ENCODE data around the gene OLFML3. TPM values are rescaled to one million over a fixed set of nuclear protein-coding genes. Genes with fewer than 3 reads are reported as not detected.

The OLFML3 gene
- total and polyA plus RNA-seq, 2 donors (not counting 1 experiment from before 2014, with no cell fraction given), result 0.32 TPM; not detected in 1

DNA sequence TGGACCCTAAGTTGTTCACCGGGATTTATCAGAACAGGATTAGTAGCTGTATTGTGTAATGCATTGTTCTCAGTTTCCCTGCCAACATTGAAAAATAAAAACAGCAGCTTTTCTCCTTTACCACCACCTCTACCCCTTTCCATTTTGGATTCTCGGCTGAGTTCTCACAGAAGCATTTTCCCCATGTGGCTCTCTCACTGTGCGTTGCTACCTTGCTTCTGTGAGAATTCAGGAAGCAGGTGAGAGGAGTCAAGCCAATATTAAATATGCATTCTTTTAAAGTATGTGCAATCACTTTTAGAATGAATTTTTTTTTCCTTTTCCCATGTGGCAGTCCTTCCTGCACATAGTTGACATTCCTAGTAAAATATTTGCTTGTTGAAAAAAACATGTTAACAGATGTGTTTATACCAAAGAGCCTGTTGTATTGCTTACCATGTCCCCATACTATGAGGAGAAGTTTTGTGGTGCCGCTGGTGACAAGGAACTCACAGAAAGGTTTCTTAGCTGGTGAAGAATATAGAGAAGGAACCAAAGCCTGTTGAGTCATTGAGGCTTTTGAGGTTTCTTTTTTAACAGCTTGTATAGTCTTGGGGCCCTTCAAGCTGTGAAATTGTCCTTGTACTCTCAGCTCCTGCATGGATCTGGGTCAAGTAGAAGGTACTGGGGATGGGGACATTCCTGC lies 3.9 kb upstream of the OLFML3 start:
- H2AFZ ChIP-seq (ENCODE audit: insufficient read depth, low read depth, low read length, poor library complexity, severe bottlenecking), result no peak overlapping the region
- H3K4me1 ChIP-seq (ENCODE audit: control insufficient read depth in 2 of 2, insufficient read depth in 2 of 2, low read length in 2 of 2), result no peaks in the 10 kb centered on the region
- no CpG with 5 or more reads among the region's 4 CpGs for WGBS (ENCODE audit: insufficient coverage)
- intact Hi-C loops (cut with micrococcal nuclease), result no loop called here
- H3K9me3 Mint-ChIP-seq (ENCODE audit: insufficient read depth), result no peaks in the 10 kb centered on the region
- H3K27ac ChIP-seq (ENCODE audit: low read length in 2 of 2), result no peak overlapping the region
- no peak for TF ChIP-seq EZH2 (IDR thresholded peaks at IDR 0.05; ENCODE audit: borderline replicate concordance, insufficient read depth, low read depth, low read length, poor library complexity, severe bottlenecking)
- TF ChIP-seq, protein P1, sequence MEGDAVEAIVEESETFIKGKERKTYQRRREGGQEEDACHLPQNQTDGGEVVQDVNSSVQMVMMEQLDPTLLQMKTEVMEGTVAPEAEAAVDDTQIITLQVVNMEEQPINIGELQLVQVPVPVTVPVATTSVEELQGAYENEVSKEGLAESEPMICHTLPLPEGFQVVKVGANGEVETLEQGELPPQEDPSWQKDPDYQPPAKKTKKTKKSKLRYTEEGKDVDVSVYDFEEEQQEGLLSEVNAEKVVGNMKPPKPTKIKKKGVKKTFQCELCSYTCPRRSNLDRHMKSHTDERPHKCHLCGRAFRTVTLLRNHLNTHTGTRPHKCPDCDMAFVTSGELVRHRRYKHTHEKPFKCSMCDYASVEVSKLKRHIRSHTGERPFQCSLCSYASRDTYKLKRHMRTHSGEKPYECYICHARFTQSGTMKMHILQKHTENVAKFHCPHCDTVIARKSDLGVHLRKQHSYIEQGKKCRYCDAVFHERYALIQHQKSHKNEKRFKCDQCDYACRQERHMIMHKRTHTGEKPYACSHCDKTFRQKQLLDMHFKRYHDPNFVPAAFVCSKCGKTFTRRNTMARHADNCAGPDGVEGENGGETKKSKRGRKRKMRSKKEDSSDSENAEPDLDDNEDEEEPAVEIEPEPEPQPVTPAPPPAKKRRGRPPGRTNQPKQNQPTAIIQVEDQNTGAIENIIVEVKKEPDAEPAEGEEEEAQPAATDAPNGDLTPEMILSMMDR (IDR thresholded peaks at IDR 0.05), result no peak
- H3K36me3 ChIP-seq (replicated peaks in 1 of 2; ENCODE audit: control extremely low read depth in 1 of 2, control insufficient read depth in 1 of 2, extremely low read depth in 1 of 2, insufficient read depth in 2 of 2, low read length in 1 of 2), result peaks cover 19 to 40% of the 10 kb centered on the region in 2 experiments
- no peaks in the 10 kb centered on the region for H3K27me3 ChIP-seq (replicated peaks in 1 of 4; ENCODE audit: control extremely low read depth in 1 of 4, control insufficient read depth in 3 of 4, insufficient read depth in 4 of 4, low read length in 3 of 4)
- no peaks in the 10 kb centered on the region for H3K27me3 Mint-ChIP-seq
- no peak overlapping the region for H3K4me3 Mint-ChIP-seq
- H3K79me2 ChIP-seq (ENCODE audit: control insufficient read depth, insufficient read depth, low read length), result no peaks in the 10 kb centered on the region
- H3K9ac ChIP-seq (ENCODE audit: low read length), result no peak overlapping the region
- no peak overlapping the region for H3K4me3 ChIP-seq (ENCODE audit: control extremely low read depth in 1 of 5, extremely low read depth in 1 of 5, insufficient read depth in 1 of 5, low read depth in 2 of 5, low read length in 4 of 5)
- H4K20me1 ChIP-seq (ENCODE audit: control insufficient read depth, insufficient read depth, low read length, poor library complexity, severe bottlenecking), result no peaks in the 10 kb centered on the region
- CTCF ChIA-PET, result interaction anchor here (0.6 to 1.3 kb wide), 2 partner anchors 308 to 581 kb away, joined by 3 read pairs; no protein-coding TSS in a partner anchor
- POLR2A ChIA-PET, result no interaction called here
- H3K27ac Mint-ChIP-seq, result no peak overlapping the region
- H3K4me1 Mint-ChIP-seq, result peaks cover 8% of the 10 kb centered on the region
- no peak overlapping the region for H3K4me2 ChIP-seq (replicated peaks; ENCODE audit: low read depth, low read length, poor library complexity, severe bottlenecking)
- H3K9me3 ChIP-seq (ENCODE audit: control extremely low read depth in 1 of 3, control insufficient read depth in 2 of 3, insufficient read depth in 1 of 3, low read length in 2 of 3), result no peaks in the 10 kb centered on the region
- DNase-seq, result no peak
- no peak for ATAC-seq (ENCODE audit: low read depth)

DNA sequence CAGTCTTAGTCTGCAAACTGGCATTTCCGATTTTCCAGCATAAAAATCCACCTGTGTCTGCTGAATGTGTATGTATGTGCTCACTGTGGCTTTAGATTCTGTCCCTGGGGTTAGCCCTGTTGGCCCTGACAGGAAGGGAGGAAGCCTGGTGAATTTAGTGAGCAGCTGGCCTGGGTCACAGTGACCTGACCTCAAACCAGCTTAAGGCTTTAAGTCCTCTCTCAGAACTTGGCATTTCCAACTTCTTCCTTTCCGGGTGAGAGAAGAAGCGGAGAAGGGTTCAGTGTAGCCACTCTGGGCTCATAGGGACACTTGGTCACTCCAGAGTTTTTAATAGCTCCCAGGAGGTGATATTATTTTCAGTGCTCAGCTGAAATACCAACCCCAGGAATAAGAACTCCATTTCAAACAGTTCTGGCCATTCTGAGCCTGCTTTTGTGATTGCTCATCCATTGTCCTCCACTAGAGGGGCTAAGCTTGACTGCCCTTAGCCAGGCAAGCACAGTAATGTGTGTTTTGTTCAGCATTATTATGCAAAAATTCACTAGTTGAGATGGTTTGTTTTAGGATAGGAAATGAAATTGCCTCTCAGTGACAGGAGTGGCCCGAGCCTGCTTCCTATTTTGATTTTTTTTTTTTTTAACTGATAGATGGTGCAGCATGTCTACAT lies 2.5 kb upstream of the OLFML3 start:
- no peaks in the 10 kb centered on the region for H4K20me1 ChIP-seq (ENCODE audit: control insufficient read depth, insufficient read depth, low read length, poor library complexity, severe bottlenecking)
- 40% methylated on average over 1 of the region's 4 CpGs for WGBS (ENCODE audit: insufficient coverage)
- TF ChIP-seq, protein P1 (IDR thresholded peaks at IDR 0.05), result no peak
- TF ChIP-seq EZH2 (IDR thresholded peaks at IDR 0.05; ENCODE audit: borderline replicate concordance, insufficient read depth, low read depth, low read length, poor library complexity, severe bottlenecking), result no peak
- H3K27ac ChIP-seq (ENCODE audit: low read length in 2 of 2), result no peak overlapping the region
- no peak overlapping the region for H3K27ac Mint-ChIP-seq
- no peaks in the 10 kb centered on the region for H3K27me3 ChIP-seq (replicated peaks in 1 of 4; ENCODE audit: control extremely low read depth in 1 of 4, control insufficient read depth in 3 of 4, insufficient read depth in 4 of 4, low read length in 3 of 4)
- ChIA-PET CTCF (interaction anchor here (1.0 to 4.2 kb wide), 4 partner anchors 27 to 1076 kb away, joined by 4 to 37 read pairs (median 6); no protein-coding TSS in a partner anchor), POLR2A (no interaction called here)
- H3K4me1 Mint-ChIP-seq, result peaks cover 8% of the 10 kb centered on the region
- no peak overlapping the region for H3K4me2 ChIP-seq (replicated peaks; ENCODE audit: low read depth, low read length, poor library complexity, severe bottlenecking)
- no peak overlapping the region for H3K4me3 ChIP-seq (ENCODE audit: control extremely low read depth in 1 of 5, extremely low read depth in 1 of 5, insufficient read depth in 1 of 5, low read depth in 2 of 5, low read length in 4 of 5)
- H3K9ac ChIP-seq (ENCODE audit: low read length), result no peak overlapping the region
- H3K27me3 Mint-ChIP-seq, result no peaks in the 10 kb centered on the region
- ATAC-seq (ENCODE audit: low read depth), result no peak
- no peak overlapping the region for H3K4me3 Mint-ChIP-seq
- no peak for DNase-seq
- no peaks in the 10 kb centered on the region for H3K9me3 Mint-ChIP-seq (ENCODE audit: insufficient read depth)
- peaks cover 11 to 26% of the 10 kb centered on the region in 2 experiments for H3K36me3 ChIP-seq (replicated peaks in 1 of 2; ENCODE audit: control extremely low read depth in 1 of 2, control insufficient read depth in 1 of 2, extremely low read depth in 1 of 2, insufficient read depth in 2 of 2, low read length in 1 of 2)
- no peak overlapping the region for H2AFZ ChIP-seq (ENCODE audit: insufficient read depth, low read depth, low read length, poor library complexity, severe bottlenecking)
- H3K79me2 ChIP-seq (ENCODE audit: control insufficient read depth, insufficient read depth, low read length), result no peaks in the 10 kb centered on the region
- H3K9me3 ChIP-seq (ENCODE audit: control extremely low read depth in 1 of 3, control insufficient read depth in 2 of 3, insufficient read depth in 1 of 3, low read length in 2 of 3), result no peaks in the 10 kb centered on the region
- H3K4me1 ChIP-seq (ENCODE audit: control insufficient read depth in 2 of 2, insufficient read depth in 2 of 2, low read length in 2 of 2), result no peaks in the 10 kb centered on the region
- intact Hi-C loops (cut with micrococcal nuclease), result no loop called here

Measured in B cell (primary cell).